Heart left ventricle (tissue), 16 donors: ENCODE results near the gene MZT1. TPM values are rescaled to one million over a fixed set of nuclear protein-coding genes. Genes with fewer than 3 reads are reported as not detected.

Experiments
- ATAC-seq, 4 donors: fragments of 200-7000 bp; cut with Tn5 transposase; one replicate each; pipeline ENCODE4 v1.9.1; 2020 to 2022; ENCODE audit warnings: moderate library complexity in 4 of 4, mild to moderate bottlenecking in 3 of 4, moderate number of reproducible peaks in 1 of 4
- DNase-seq, 5 donors: peaks; one replicate each; pipeline ENCODE4 v3.0.0-alpha.2; 2020
- H3K27ac ChIP-seq, 12 donors: fragments of 200-600 bp; sonication (generic) in 4 of 12; one replicate each; pipeline versions ENCODE4 v1.5.0 to v1.8.0; 2016 to 2022; ENCODE audit warnings: mild to moderate bottlenecking in 2 of 12
- H3K27me3 ChIP-seq, 9 donors: fragments of 200-600 bp; sonication (generic) in 2 of 9; one replicate each; pipeline versions ENCODE4 v1.5.1 to v1.8.0; 2016 to 2022; ENCODE audit warnings: mild to moderate bottlenecking in 3 of 9
- H3K36me3 ChIP-seq, 9 donors: fragments of 200-600 bp; sonication (generic) in 2 of 9; one replicate each; pipeline versions ENCODE4 v1.5.0 to v1.8.0; 2018 to 2022; ENCODE audit warnings: mild to moderate bottlenecking in 2 of 9
- H3K4me1 ChIP-seq, 12 donors: fragments of 200-600 bp; sonication (generic) in 4 of 12; one replicate each; pipeline versions ENCODE4 v1.5.0 to v1.8.0; 2016 to 2022; ENCODE audit warnings: mild to moderate bottlenecking in 3 of 12
- H3K4me3 ChIP-seq, 12 donors: fragments of 200-600 bp; sonication (generic) in 4 of 12; one replicate each; pipeline versions ENCODE4 v1.5.0 to v1.8.0; 2017 to 2022; ENCODE audit warnings: mild to moderate bottlenecking in 9 of 12, moderate library complexity in 4 of 12
- H3K9me3 ChIP-seq, 12 donors: fragments of 200-600 bp; sonication (generic) in 4 of 12; one replicate each; pipeline versions ENCODE4 v1.5.0 to v1.8.0; 2016 to 2022; ENCODE audit warnings: mild to moderate bottlenecking in 1 of 12
- CTCF ChIP-seq, 12 donors: fragments of 200-600 bp; sonication (generic) in 4 of 12; IDR thresholded peaks; one replicate each; pipeline versions ENCODE4 v1.5.0 to v1.8.0; 2018 to 2022; ENCODE audit warnings: antibody characterized with exemption in 12 of 12, mild to moderate bottlenecking in 5 of 12
- POLR2A ChIP-seq, 2 donors: fragments of 450-650 bp; IDR thresholded peaks; one replicate each; pipeline ENCODE4 v1.6.1; 2017; ENCODE audit warnings: antibody characterized with exemption in 2 of 2, mild to moderate bottlenecking in 2 of 2, moderate library complexity in 2 of 2
- WGBS, 4 donors: extraction: QIAGEN DNeasy Blood & Tissue Kit in 2 of 4; methylation state at CpG; one replicate each; pipeline versions ENCODE4 v1.1.5 to v1.1.7; 2013 to 2018; 5-methylcytosine and 5-hydroxymethylcytosine counted together
- intact Hi-C, 10 donors: fragments of 100-400 bp; cut with DNase I; formaldehyde crosslinking; loops; one replicate each; pipeline versions ENCODE4 v1.11.1 to v1.14.2; 2022
- long read RNA-seq, 3 donors: library from polyadenylated mRNA; unstranded; transcript quantifications; one replicate each; pipeline ENCODE4 v2.0.0, GENCODE V29; 2020 to 2021
- polyA plus RNA-seq, 2 donors: library from polyadenylated mRNA; stranded (reverse); fragments of 200-250 nt; gene quantifications; one replicate each; pipeline ENCODE4 v1.2.3, GENCODE V29; 2013
- total RNA-seq, 9 donors: library from RNA; depleted of rRNA in 2 of 9; stranded (reverse); fragments of >200 nt in 2 of 9; fragmentation: NEBNext Ultra II Directional in 3 of 9; extraction: Animal tissue kit (Norgen Biotek cat#: 25700) in 3 of 9; gene quantifications; one replicate each; pipeline versions ENCODE4 v1.1.0 to v1.2.4, GENCODE V29; 2016 to 2023
- donor health status: ischemic (EF 13 %, LVEDD 7.1; RV severe dilation, severe dysfunction).
- donor health status: healthy with polysubstance abuse.
- donor health status: DM: no; HTN: yes; CAD: no.
- donor health status: DM: no; HTN: no; CAD: no.
- donor health status: ischemic (EF 25% LVEDD 6.9; RV normal size, moderate dysfunction).
- donor health status: ischemic (EF 25% LVEDD 5.7; RV mildly dilated, moderate dysfunction).
- donor health status: healthy.
- donor health status: DM: yes; HTN: yes; CAD: no.
- donor health status: ischemic (EF 35%, LVEDD 5.7; RV mildly dilated, moderate dysfunction).
- donor health status: nonischemic (EF 11% LVEDD 7.7; RV severe dilation, severe dysfunction).
- donor health status: DM: yes; HTN: yes; CAD: no.
- donor health status: PGD.
- donor health status: ischemic (EF 29% LVEDD 5.4; RV normal size, mild dysfunction).
- donor health status: nonischemic (EF 23%, LVEDD 6.1; RV moderate dilation, normal function).

The MZT1 gene
- total RNA-seq (1 to 10 TPM; 4.4 to 8.6 (median 6.9) TPM), polyA plus RNA-seq (10 to 100 TPM in 1 of 2 donors, 1 to 10 TPM in 1; 5.3 to 11.3 TPM)
- long read RNA-seq, donor 1, transcript MZT1-201 (3 exons, 2,299 nt), result major isoform, 20 of 20 reads
- long read RNA-seq, donor 1, partial matches to known transcripts, result 0 of 20 reads
- long read RNA-seq, donor 1, other reads (novel, unspliced or antisense), result 0 of 20 reads
- long read RNA-seq, donor 2, transcript MZT1-201 (3 exons, 2,299 nt), result major isoform, 76 of 80 reads
- long read RNA-seq, donor 2, partial matches to known transcripts, result 3 of 80 reads
- long read RNA-seq, donor 2, other reads (novel, unspliced or antisense), result 1 of 80 reads
- long read RNA-seq, donor 3, transcript MZT1-201 (3 exons, 2,299 nt), result major isoform, 25 of 25 reads
- long read RNA-seq, donor 3, partial matches to known transcripts, result 0 of 25 reads
- long read RNA-seq, donor 3, other reads (novel, unspliced or antisense), result 0 of 25 reads

DNA sequence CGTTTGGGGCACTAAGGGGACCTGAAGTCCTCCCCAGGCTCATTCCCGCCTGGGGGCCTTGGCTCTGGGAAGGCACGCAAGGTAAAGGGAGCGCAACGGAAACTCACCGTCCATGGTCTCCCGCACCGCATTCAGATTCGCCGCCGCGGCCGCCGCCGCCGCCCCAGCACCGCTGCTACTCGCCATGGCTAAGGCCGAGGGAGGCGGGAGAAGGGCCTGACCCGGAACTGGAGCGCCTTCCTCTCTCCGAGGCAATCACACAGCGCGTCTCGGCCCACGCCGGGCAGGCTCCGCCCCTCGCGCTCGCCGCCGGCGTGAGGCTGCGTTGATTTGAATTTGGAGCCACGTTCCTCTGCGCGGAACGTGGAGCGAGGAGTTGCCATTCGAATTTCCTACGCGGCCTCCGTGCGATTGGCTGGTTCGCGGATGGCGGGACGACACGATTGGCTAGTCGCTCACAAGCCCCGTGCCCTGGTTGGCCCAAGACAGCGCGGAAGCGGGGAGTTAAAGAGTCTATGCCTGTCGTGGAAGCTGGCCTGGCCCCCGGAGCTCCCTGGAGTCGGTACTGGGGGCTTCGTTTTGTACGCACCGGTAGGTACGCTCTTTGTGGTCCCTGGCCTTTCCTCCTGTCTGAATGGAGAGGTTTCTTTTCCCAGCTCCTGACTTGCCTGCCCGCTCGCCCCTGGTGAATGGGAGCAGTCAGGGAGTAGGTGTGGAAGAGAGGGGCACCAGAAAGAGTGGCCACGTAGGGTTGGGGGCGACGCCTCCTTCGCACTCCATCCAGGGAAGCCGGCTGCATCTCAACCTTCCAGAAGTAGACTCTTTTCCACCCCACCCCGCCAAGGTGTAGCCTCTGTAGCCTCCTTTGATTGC lies at the start of gene MZT1, which contains the start of gene BORA:
Gene MZT1 (minus strand): TSS at position 213 of the 873 bp plus-strand sequence. CDS start 27 bp downstream, at position 186.
Gene BORA (plus strand): TSS at position 507 of the 873 bp plus-strand sequence. CDS start 1,018 bp downstream, outside the sequence.
- H3K27ac ChIP-seq, result peak within 1 kb of the TSS in 10 of 12 donors; percentile 10 to 76 (median 57)
- peaks cover 0 to 7% (median 0%) of the 10 kb centered on the region in 9 donors for H3K36me3 ChIP-seq
- peak within 1 kb of the TSS; percentile 70 to 97 (median 88) for H3K4me3 ChIP-seq
- no peaks in the 10 kb centered on the region for H3K27me3 ChIP-seq
- intact Hi-C loops, result loop anchor here in 4 of 10 donors (5.0 kb wide), 1 partner anchor 55 kb away; the partner anchor contains the start of genes DIS3 (in 4 of the 4) and PIBF1 (in 4 of the 4)
- H3K9me3 ChIP-seq, result no peaks in the 10 kb centered on the region
- ATAC-seq (peak; percentile 98 to 99 (median 99)), DNase-seq (peak; percentile 94 to 97 (median 96))
- TF ChIP-seq CTCF (IDR thresholded peaks at IDR 0.05) (no peak), POLR2A (IDR thresholded peaks at IDR 0.05) (peak in 1 of 2 donors; percentile 48)
- H3K4me1 ChIP-seq, result peaks cover 0 to 28% (median 14%) of the 10 kb centered on the region in 12 donors
- 0 to 1% (median 0%) methylated on average over 32 to 71 of the region's 71 CpGs for WGBS, 4 donors

GRCh38 chr13:72774019-72774418 lies 46.6 kb upstream of the MZT1 start:
- WGBS, 4 donors, result 82 to 88% (median 87%) methylated on average over 2 of the region's 2 CpGs
- no peak overlapping the region for H3K4me3 ChIP-seq
- ATAC-seq, result no peak

DNA sequence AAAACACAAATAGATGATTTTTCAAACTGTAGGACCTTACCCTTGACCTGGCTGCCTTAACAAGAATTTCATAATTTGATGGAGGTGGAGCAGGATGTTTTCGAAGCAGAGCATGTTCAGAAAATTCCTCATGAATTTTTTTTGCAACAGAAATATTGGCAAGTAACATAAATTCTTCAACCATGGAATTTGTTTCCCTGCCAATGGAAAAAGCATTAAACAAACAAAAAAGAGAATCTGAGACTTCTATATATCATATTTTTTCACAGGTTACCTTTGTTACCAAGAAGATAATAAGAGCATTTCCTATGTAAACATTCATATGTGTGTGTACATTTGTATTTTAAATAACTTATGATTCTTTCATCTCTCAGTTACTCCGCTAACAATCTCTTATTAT lies 36.0 kb upstream of the MZT1 start:
- Histone ChIP-seq H3K4me1 (no peaks in the 10 kb centered on the region), H3K27ac (no peak overlapping the region)

More at GRCh38 chr13:72774019-72774418, 46.6 kb upstream of the MZT1 start:
- Histone ChIP-seq H3K27ac (no peak overlapping the region), H3K36me3 (peaks cover 0 to 100% (median 96%) of the 10 kb centered on the region in 9 donors), H3K27me3 (no peaks in the 10 kb centered on the region), H3K4me1 (peaks cover 0 to 11% (median 4%) of the 10 kb centered on the region in 12 donors), H3K9me3 (no peaks in the 10 kb centered on the region)
- no peak for TF ChIP-seq CTCF (IDR thresholded peaks at IDR 0.05)
- no peak for TF ChIP-seq POLR2A (IDR thresholded peaks at IDR 0.05)
- DNase-seq, result no peak
- intact Hi-C loops, result no loop called here

More for the DNA sequence above, 36.0 kb upstream of the MZT1 start:
- no peak for TF ChIP-seq CTCF (IDR thresholded peaks at IDR 0.05)
- TF ChIP-seq POLR2A (IDR thresholded peaks at IDR 0.05), result no peak
- Histone ChIP-seq H3K9me3 (no peaks in the 10 kb centered on the region), H3K27me3 (no peaks in the 10 kb centered on the region), H3K4me3 (no peak overlapping the region), H3K36me3 (peaks cover 9 to 100% (median 98%) of the 10 kb centered on the region in 9 donors)
- ATAC-seq (no peak), DNase-seq (no peak)
- intact Hi-C loops, result no loop called here
- WGBS, 4 donors, result 69 to 77% (median 73%) methylated on average over 2 of the region's 2 CpGs
